WTC11 (cell line): ENCODE results near the gene CDH11. TPM values are rescaled to one million over a fixed set of nuclear protein-coding genes. Genes with fewer than 3 reads are reported as not detected.

Experiments
- ATAC-seq: fragments of 200-7000 bp; cut with Tn5 transposase; 2 replicates; pipeline ENCODE4 v1.10.0; 2021; ENCODE audit warnings: mild to moderate bottlenecking, moderate library complexity
- CTCF ChIA-PET: fragments of 300-600 bp; sonication (Branson Sonifier 250); formaldehyde crosslinking; loops from one replicate; lab custom pipeline; 2021; ENCODE audit warnings: antibody characterized with exemption; lab: Charles Lee
- POLR2A ChIA-PET: fragments of 350-600 bp; sonication (Branson Sonifier 250); formaldehyde crosslinking; loops from one replicate; lab custom pipeline; 2021; ENCODE audit warnings: antibody characterized with exemption; lab: Charles Lee
- DNase-seq: peaks from one replicate; pipeline ENCODE4 v3.0.0; 2021; ENCODE audit warnings: low spot score
- H3K27ac Mint-ChIP-seq: 2 replicates; pipeline ENCODE4 v1.8.0; 2021; ENCODE audit warnings: mixed read lengths
- H3K27me3 Mint-ChIP-seq: 2 replicates; pipeline ENCODE4 v1.8.0; 2021; ENCODE audit warnings: low read depth, mild to moderate bottlenecking, moderate library complexity, mixed read lengths
- H3K36me3 Mint-ChIP-seq: 2 replicates; pipeline ENCODE4 v1.8.0; 2021; ENCODE audit warnings: mixed read lengths
- H3K4me1 Mint-ChIP-seq: 2 replicates; pipeline ENCODE4 v1.8.0; 2022; ENCODE audit warnings: mixed read lengths
- H3K4me3 Mint-ChIP-seq: 2 replicates; pipeline ENCODE4 v1.8.0; 2021; ENCODE audit warnings: mild to moderate bottlenecking, moderate library complexity, mixed read lengths
- H3K9me3 Mint-ChIP-seq: 2 replicates; pipeline ENCODE4 v1.8.0; 2021; ENCODE audit warnings: mixed read lengths
- ATF6 ChIP-seq: sonication (generic); formaldehyde crosslinking; IDR thresholded peaks from 2 replicates; pipeline ENCODE4 v1.8.1; 2023; ENCODE audit warnings: mild to moderate bottlenecking, missing genetic modification reagents
- CBFB ChIP-seq: sonication (generic); formaldehyde crosslinking; IDR thresholded peaks from 2 replicates; pipeline ENCODE4 v1.8.1; 2022; ENCODE audit warnings: mild to moderate bottlenecking, low read depth, missing genetic modification reagents
- ERG ChIP-seq: fragments of 250-450 bp; sonication (Bioruptor Pico); IDR thresholded peaks from 2 replicates; pipeline ENCODE4 v1.8.0; 2021; ENCODE audit warnings: mild to moderate bottlenecking
- ETV6 ChIP-seq: sonication (generic); formaldehyde crosslinking; IDR thresholded peaks from 2 replicates; pipeline ENCODE4 v1.8.1; 2022; ENCODE audit warnings: mild to moderate bottlenecking, missing genetic modification reagents
- FOXP1 ChIP-seq: sonication (generic); formaldehyde crosslinking; IDR thresholded peaks from 2 replicates; pipeline ENCODE4 v1.8.0; 2022; ENCODE audit warnings: missing genetic modification reagents, mild to moderate bottlenecking, moderate library complexity, borderline replicate concordance
- GTF2I ChIP-seq: fragments of 250-450 bp; sonication (Bioruptor Pico); conservative IDR thresholded peaks from 2 replicates; pipeline ENCODE4 v1.4.0; 2021; ENCODE audit warnings: mild to moderate bottlenecking
- IRF2 ChIP-seq: sonication (generic); formaldehyde crosslinking; IDR thresholded peaks from 2 replicates; pipeline ENCODE4 v1.8.0; 2022; ENCODE audit warnings: low read depth, missing genetic modification reagents, borderline replicate concordance
- JAZF1 ChIP-seq: fragments of 250-450 bp; sonication (Bioruptor Pico); IDR thresholded peaks from 2 replicates; pipeline ENCODE4 v1.9.0; 2021; ENCODE audit warnings: moderate library complexity, mild to moderate bottlenecking, inconsistent platforms
- KAT7 ChIP-seq: sonication (generic); formaldehyde crosslinking; IDR thresholded peaks from 2 replicates; pipeline ENCODE4 v1.8.1; 2023; ENCODE audit warnings: missing genetic modification reagents, mild to moderate bottlenecking, borderline replicate concordance
- MAX ChIP-seq: sonication (generic); formaldehyde crosslinking; IDR thresholded peaks from 2 replicates; pipeline ENCODE4 v1.8.0; 2022; ENCODE audit warnings: mild to moderate bottlenecking, missing genetic modification reagents
- MLX ChIP-seq: sonication (generic); formaldehyde crosslinking; IDR thresholded peaks from 2 replicates; pipeline ENCODE4 v1.8.1; 2023; ENCODE audit warnings: mild to moderate bottlenecking, missing genetic modification reagents, moderate library complexity
- NFE2L1 ChIP-seq: sonication (generic); formaldehyde crosslinking; IDR thresholded peaks from 2 replicates; pipeline ENCODE4 v1.8.1; 2023; ENCODE audit warnings: missing genetic modification reagents
- NR3C1 ChIP-seq: sonication (generic); formaldehyde crosslinking; conservative IDR thresholded peaks from 2 replicates; pipeline ENCODE4 v1.8.1; 2023; ENCODE audit warnings: low read depth, mild to moderate bottlenecking, missing genetic modification reagents
- ZMAT4 ChIP-seq: fragments of 250-450 bp; sonication (Bioruptor Pico); IDR thresholded peaks from 2 replicates; pipeline ENCODE4 v1.9.0; 2021; ENCODE audit warnings: mild to moderate bottlenecking
- ZNF671 ChIP-seq: fragments of 250-450 bp; sonication (Bioruptor Pico); IDR thresholded peaks from 2 replicates; pipeline ENCODE4 v1.8.0; 2021; ENCODE audit warnings: mild to moderate bottlenecking
- total RNA-seq: library from RNA; stranded (reverse); gene quantifications from 3 replicates; pipeline ENCODE4 v1.2.3, GENCODE V29; 2021
- TF ChIP-seq, protein P1 (sequence below): sonication (generic); formaldehyde crosslinking; conservative IDR thresholded peaks from 2 replicates; pipeline ENCODE4 v1.8.1; 2022; ENCODE audit warnings: mild to moderate bottlenecking, missing genetic modification reagents
- TF ChIP-seq, protein P2 (sequence below): sonication (generic); formaldehyde crosslinking; IDR thresholded peaks from 2 replicates; pipeline ENCODE4 v1.8.1; 2023; ENCODE audit warnings: mild to moderate bottlenecking, missing genetic modification reagents
- TF ChIP-seq, protein P3 (sequence below): sonication (generic); formaldehyde crosslinking; IDR thresholded peaks from 2 replicates; pipeline ENCODE4 v1.8.0; 2022; ENCODE audit warnings: mild to moderate bottlenecking, missing genetic modification reagents
- TF ChIP-seq, protein P4 (sequence below): sonication (generic); formaldehyde crosslinking; IDR thresholded peaks from 2 replicates; pipeline ENCODE4 v1.8.0; 2023; ENCODE audit warnings: missing genetic modification reagents

The CDH11 gene
- total RNA-seq, 1 experiment from 2014 or later = 11.6 TPM

DNA sequence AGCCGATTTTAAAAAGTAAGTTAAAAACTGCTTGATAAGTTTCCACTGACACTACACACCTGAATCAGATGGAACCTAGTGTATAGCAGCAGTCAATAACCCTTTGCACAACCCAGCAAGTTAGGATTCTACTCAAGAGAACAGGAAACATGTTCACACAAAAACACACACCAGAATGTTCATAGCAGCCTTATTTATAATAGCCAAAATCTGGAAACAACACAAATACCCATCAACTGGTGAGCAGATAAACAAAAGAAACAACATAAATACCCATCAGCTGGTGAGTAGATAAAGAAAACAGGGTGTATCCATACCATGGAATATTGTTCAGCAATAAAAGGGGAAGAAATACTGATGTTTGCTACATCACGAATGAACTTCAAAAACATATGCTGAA is 2.7 kb upstream of the CDH11 start (continued):
- TF ChIP-seq, protein P1, sequence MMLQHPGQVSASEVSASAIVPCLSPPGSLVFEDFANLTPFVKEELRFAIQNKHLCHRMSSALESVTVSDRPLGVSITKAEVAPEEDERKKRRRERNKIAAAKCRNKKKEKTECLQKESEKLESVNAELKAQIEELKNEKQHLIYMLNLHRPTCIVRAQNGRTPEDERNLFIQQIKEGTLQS = no peak
- no peak for TF ChIP-seq FOXP1 (CRISPR knock-in tag)

DNA sequence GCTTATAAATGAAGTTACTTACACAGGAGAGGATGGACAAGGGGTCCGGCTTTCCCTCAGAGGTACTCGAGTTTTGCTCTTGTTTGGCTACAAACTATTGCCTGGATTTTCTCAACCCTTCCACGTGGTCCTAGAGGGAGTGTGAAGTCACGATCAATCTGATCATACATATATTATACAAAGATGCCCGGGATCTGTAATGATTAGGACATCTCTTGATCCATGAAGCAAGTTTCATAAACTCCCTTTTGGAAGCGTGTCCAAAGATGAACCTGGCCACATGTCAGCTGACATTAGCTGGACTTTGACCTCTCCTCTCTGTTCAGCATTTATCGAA is 2.3 kb upstream of the CDH11 start:
- no peak overlapping the region for H3K27ac Mint-ChIP-seq
- ATAC-seq (no peak), DNase-seq (no peak)
- peaks cover 17% of the 10 kb centered on the region for H3K4me1 Mint-ChIP-seq
- no peaks in the 10 kb centered on the region for H3K9me3 Mint-ChIP-seq
- no peaks in the 10 kb centered on the region for H3K36me3 Mint-ChIP-seq
- H3K4me3 Mint-ChIP-seq = peak overlapping the region; percentile 85
- POLR2A ChIA-PET = no interaction called here
- TF ChIP-seq ZNF671 (CRISPR knock-in tag) (no peak), MAX (CRISPR knock-in tag) (no peak), ERG (CRISPR knock-in tag) (no peak), ETV6 (CRISPR knock-in tag) (no peak), NFE2L1 (CRISPR knock-in tag) (no peak), ZMAT4 (CRISPR knock-in tag) (no peak), IRF2 (CRISPR knock-in tag) (no peak), NR3C1 (no peak), ATF6 (CRISPR knock-in tag) (no peak), CBFB (CRISPR knock-in tag) (no peak), MLX (no peak), GTF2I (CRISPR knock-in tag) (no peak), JAZF1 (no peak), KAT7 (CRISPR knock-in tag) (no peak)
- TF ChIP-seq, protein P2, sequence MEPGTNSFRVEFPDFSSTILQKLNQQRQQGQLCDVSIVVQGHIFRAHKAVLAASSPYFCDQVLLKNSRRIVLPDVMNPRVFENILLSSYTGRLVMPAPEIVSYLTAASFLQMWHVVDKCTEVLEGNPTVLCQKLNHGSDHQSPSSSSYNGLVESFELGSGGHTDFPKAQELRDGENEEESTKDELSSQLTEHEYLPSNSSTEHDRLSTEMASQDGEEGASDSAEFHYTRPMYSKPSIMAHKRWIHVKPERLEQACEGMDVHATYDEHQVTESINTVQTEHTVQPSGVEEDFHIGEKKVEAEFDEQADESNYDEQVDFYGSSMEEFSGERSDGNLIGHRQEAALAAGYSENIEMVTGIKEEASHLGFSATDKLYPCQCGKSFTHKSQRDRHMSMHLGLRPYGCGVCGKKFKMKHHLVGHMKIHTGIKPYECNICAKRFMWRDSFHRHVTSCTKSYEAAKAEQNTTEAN (CRISPR knock-in tag) = no peak
- TF ChIP-seq, protein P3, sequence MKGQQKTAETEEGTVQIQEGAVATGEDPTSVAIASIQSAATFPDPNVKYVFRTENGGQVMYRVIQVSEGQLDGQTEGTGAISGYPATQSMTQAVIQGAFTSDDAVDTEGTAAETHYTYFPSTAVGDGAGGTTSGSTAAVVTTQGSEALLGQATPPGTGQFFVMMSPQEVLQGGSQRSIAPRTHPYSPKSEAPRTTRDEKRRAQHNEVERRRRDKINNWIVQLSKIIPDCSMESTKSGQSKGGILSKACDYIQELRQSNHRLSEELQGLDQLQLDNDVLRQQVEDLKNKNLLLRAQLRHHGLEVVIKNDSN (CRISPR knock-in tag) = no peak
- TF ChIP-seq, protein P4, sequence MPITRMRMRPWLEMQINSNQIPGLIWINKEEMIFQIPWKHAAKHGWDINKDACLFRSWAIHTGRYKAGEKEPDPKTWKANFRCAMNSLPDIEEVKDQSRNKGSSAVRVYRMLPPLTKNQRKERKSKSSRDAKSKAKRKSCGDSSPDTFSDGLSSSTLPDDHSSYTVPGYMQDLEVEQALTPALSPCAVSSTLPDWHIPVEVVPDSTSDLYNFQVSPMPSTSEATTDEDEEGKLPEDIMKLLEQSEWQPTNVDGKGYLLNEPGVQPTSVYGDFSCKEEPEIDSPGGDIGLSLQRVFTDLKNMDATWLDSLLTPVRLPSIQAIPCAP (CRISPR knock-in tag) = no peak
- CTCF ChIA-PET = no interaction called here
- H3K27me3 Mint-ChIP-seq = peaks cover 77% of the 10 kb centered on the region
